Stimulated activated CD4-positive, alpha-beta T cell treated with anti-CD3 and anti-CD28 coated beads, Interleukin-12 subunit alpha, Interleukin-12 subunit beta, amount 100 ng/mL, for 24 hours (primary cell): ENCODE measurements around the gene GIGYF2.
A peak's percentile ranks its signal among the peaks of the same experiment; 100 is the strongest.

Source experiments
- DNase-seq, 2 experiments: peaks; one replicate each; pipeline ENCODE4 v3.0.0-alpha.2; 2020; ENCODE audit warnings: low read depth in 2 of 2

Gene GIGYF2

GRCh38 chr2:232861353-232861752 lies 164.2 kb downstream of the GIGYF2 start:
- DNase-seq = no peak

GRCh38 chr2:232863996-232864395 lies 166.9 kb downstream of the GIGYF2 start:
- no peak for DNase-seq

GRCh38 chr2:232865165-232865564 lies 168.0 kb downstream of the GIGYF2 start:
- no peak for DNase-seq

GRCh38 chr2:232866104-232866503 lies 169.0 kb downstream of the GIGYF2 start:
- DNase-seq = no peak

- no peak for DNase-seq
Observed at GRCh38 chr2:232869138-232870017, 172.2 kb downstream of the GIGYF2 start.

GRCh38 chr2:232870018-232870765 lies 173.1 kb downstream of the GIGYF2 start, which contains the start of gene SNORC:
TSS of gene SNORC (plus strand) at chr2:232870264. CDS start at chr2:232870342, 78 bp downstream.
- DNase-seq = no peak

GRCh38 chr2:232870766-232871371 lies 173.7 kb downstream of the GIGYF2 start:
- DNase-seq = no peak

- DNase-seq = no peak
Observed at GRCh38 chr2:232871418-232871834, 174.3 kb downstream of the GIGYF2 start.

- no peak for DNase-seq
Observed at GRCh38 chr2:232871835-232872736, 175.0 kb downstream of the GIGYF2 start.

- DNase-seq = no peak
Observed at GRCh38 chr2:232872826-232873225, 175.7 kb downstream of the GIGYF2 start.

GRCh38 chr2:232873292-232873908 lies 176.3 kb downstream of the GIGYF2 start:
- no peak for DNase-seq

GRCh38 chr2:232873909-232874641 lies 176.9 kb downstream of the GIGYF2 start:
- DNase-seq = no peak

GRCh38 chr2:232874677-232875223 lies 177.6 kb downstream of the GIGYF2 start:
- no peak for DNase-seq

GRCh38 chr2:232875256-232876121 lies 178.4 kb downstream of the GIGYF2 start:
- no peak for DNase-seq

- peak in 1 of 2 experiments; percentile 20 for DNase-seq
Observed at GRCh38 chr2:232876161-232876977, 179.2 kb downstream of the GIGYF2 start.

- DNase-seq = no peak
Observed at GRCh38 chr2:232876978-232877441, 179.9 kb downstream of the GIGYF2 start.

- DNase-seq = no peak
Observed at GRCh38 chr2:232877940-232878511, 180.9 kb downstream of the GIGYF2 start.
